Thymus (tissue), 11 donors: Measurements from ENCODE around the gene SLC6A3. TPM values are rescaled to one million over a fixed set of nuclear protein-coding genes. Genes with fewer than 3 reads are reported as not detected.
A peak's percentile ranks its signal among the peaks of the same experiment; 100 is the strongest.

ENCODE experiments used
- DNase-seq, 9 donors: peaks; one replicate each; pipeline ENCODE4 v3.0.0-alpha.2; 2013; ENCODE audit warnings: low spot score in 9 of 9, low read depth in 6 of 9, missing footprints in 1 of 9
- H3K27ac ChIP-seq, 2 donors: one replicate each; pipeline ENCODE4 v1.5.1; 2013; ENCODE audit warnings: control low read depth in 1 of 2, low read depth in 1 of 2, low read length in 1 of 2, mild to moderate bottlenecking in 1 of 2, moderate library complexity in 1 of 2
- H3K27me3 ChIP-seq, 2 donors: one replicate each; pipeline ENCODE4 v1.5.1; 2013; ENCODE audit warnings: low read length in 1 of 2; ENCODE audit not compliant: control insufficient read depth in 2 of 2, insufficient read depth in 1 of 2
- H3K36me3 ChIP-seq, 2 donors: one replicate each; pipeline ENCODE4 v1.5.1; 2013; ENCODE audit warnings: low read length in 1 of 2, mild to moderate bottlenecking in 1 of 2, moderate library complexity in 1 of 2; ENCODE audit not compliant: control insufficient read depth in 2 of 2, insufficient read depth in 2 of 2
- H3K4me1 ChIP-seq, 2 donors: one replicate each; pipeline ENCODE4 v1.5.1; 2013; ENCODE audit warnings: low read length in 2 of 2; ENCODE audit not compliant: control insufficient read depth in 2 of 2, insufficient read depth in 2 of 2
- H3K4me3 ChIP-seq, 2 donors: one replicate each; pipeline ENCODE4 v1.5.1; 2013; ENCODE audit warnings: low read length in 2 of 2, control low read depth in 1 of 2, mild to moderate bottlenecking in 1 of 2
- H3K9me3 ChIP-seq, 2 donors: one replicate each; pipeline ENCODE4 v1.5.1; 2013; ENCODE audit warnings: low read length in 1 of 2, mild to moderate bottlenecking in 1 of 2; ENCODE audit not compliant: control insufficient read depth in 2 of 2, insufficient read depth in 1 of 2
- WGBS: extraction: QIAGEN DNeasy Blood & Tissue Kit; methylation state at CpG from one replicate; pipeline ENCODE4 v1.1.7; 2013; 5-methylcytosine and 5-hydroxymethylcytosine counted together
- polyA plus RNA-seq: library from polyadenylated mRNA; stranded (reverse); fragments of 200-250 nt; gene quantifications from one replicate; pipeline ENCODE4 v1.2.3, GENCODE V29; 2013
- total RNA-seq: library from RNA; stranded (reverse); fragments of 120-200 nt; gene quantifications from one replicate; pipeline ENCODE4 v1.2.4, GENCODE V29; 2013
- donor health status: healthy.

SLC6A3 gene
- total and polyA plus RNA-seq, 2 donors = 0.33 to 14.9 TPM

DNA sequence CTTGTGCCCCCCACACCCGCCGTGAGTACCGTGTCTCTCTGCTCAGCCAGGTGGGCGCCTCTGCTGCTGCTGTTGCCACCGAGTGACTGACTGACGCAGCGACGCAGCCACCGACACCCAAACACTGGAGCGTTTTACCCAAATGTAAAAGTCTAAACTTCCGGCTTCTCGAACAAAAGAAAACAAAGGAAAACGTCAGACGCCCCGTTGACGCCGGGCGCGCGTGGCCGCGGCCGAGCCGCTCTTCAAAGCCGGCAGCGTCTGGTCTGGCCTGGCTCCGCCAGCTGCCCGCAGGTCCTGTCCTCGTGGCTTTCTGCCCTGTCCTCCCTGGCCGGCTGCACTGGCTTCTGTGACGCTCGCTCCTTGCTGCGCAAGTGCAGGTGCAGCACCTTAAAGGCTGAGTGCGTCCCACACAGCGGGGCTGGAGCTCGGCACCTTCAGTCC is 58.9 kb downstream of the SLC6A3 start:
- Histone ChIP-seq H3K27ac (peak overlapping the region; percentile 99), H3K9me3 (peaks cover 0 to 1% of the 10 kb centered on the region in 2 donors), H3K36me3 (no peaks in the 10 kb centered on the region), H3K4me3 (peak overlapping the region; percentile 65 to 82), H3K4me1 (peaks cover 11 to 18% of the 10 kb centered on the region in 2 donors), H3K27me3 (peaks cover 0 to 36% of the 10 kb centered on the region in 2 donors)
- WGBS = under 1% methylated on average over 36 of the region's 36 CpGs
- DNase-seq = peak; percentile 77 to 95 (median 84)

GRCh38 chr5:1385395-1386273 is 59.6 kb downstream of the SLC6A3 start:
- DNase-seq = peak; percentile 40 to 87 (median 68)
- Histone ChIP-seq H3K27me3 (peaks cover 0 to 34% of the 10 kb centered on the region in 2 donors), H3K9me3 (peaks cover 0 to 1% of the 10 kb centered on the region in 2 donors), H3K4me1 (peaks cover 12 to 18% of the 10 kb centered on the region in 2 donors), H3K4me3 (peak overlapping the region; percentile 65 to 82), H3K36me3 (no peaks in the 10 kb centered on the region), H3K27ac (peak overlapping the region; percentile 99)
- 13% methylated on average over 48 of the region's 48 CpGs for WGBS

- no peak for DNase-seq
- Histone ChIP-seq H3K4me3 (no peak overlapping the region), H3K4me1 (peaks cover 15 to 21% of the 10 kb centered on the region in 2 donors), H3K36me3 (no peaks in the 10 kb centered on the region), H3K27ac (no peak overlapping the region), H3K27me3 (peaks cover 0 to 34% of the 10 kb centered on the region in 2 donors), H3K9me3 (peaks cover 1 to 7% of the 10 kb centered on the region in 2 donors)
- 96% methylated on average over 10 of the region's 10 CpGs for WGBS
Observed at GRCh38 chr5:1384521-1384920, 60.7 kb downstream of the SLC6A3 start.

DNA sequence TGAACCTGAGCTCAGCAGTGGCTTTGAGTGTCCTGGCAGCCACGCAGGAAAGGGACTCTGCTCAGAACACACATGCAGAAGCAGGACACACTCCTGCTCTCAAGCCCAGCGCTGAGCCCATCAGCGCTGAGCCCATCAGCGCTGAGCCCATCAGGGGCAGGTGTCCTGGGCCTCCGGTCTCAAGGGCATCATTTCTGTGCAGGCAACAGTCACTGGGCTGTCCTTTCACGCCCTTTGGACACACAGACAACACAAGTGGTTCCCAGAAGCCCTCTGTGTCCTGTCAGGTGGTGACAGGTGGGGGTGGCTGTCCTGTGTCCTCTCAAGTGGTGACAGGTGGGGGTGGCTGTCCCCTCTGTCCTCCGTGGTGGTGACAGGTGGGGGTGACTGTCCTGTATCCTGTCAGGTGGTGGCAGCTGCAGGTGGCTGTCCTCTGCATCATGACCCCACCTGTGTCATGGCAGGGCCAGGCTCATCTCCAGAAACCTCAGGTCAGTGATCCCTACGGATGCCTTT is 61.3 kb downstream of the SLC6A3 start:
- Histone ChIP-seq H3K4me3 (no peak overlapping the region), H3K36me3 (no peaks in the 10 kb centered on the region), H3K9me3 (peaks cover 3 to 12% of the 10 kb centered on the region in 2 donors), H3K27ac (no peak overlapping the region), H3K27me3 (peaks cover 0 to 33% of the 10 kb centered on the region in 2 donors), H3K4me1 (peaks cover 15 to 21% of the 10 kb centered on the region in 2 donors)
- DNase-seq = no peak
- WGBS = 86% methylated on average over 8 of the region's 8 CpGs

- H3K27me3 ChIP-seq = peaks cover 0 to 34% of the 10 kb centered on the region in 2 donors
- no peaks in the 10 kb centered on the region for H3K36me3 ChIP-seq
- DNase-seq = no peak
- WGBS = 87% methylated on average over 17 of the region's 17 CpGs
- H3K4me3 ChIP-seq = no peak overlapping the region
- peaks cover 6 to 16% of the 10 kb centered on the region in 2 donors for H3K9me3 ChIP-seq
- H3K27ac ChIP-seq = no peak overlapping the region
- H3K4me1 ChIP-seq = peaks cover 15 to 21% of the 10 kb centered on the region in 2 donors
Observed at GRCh38 chr5:1383344-1383743, 61.9 kb downstream of the SLC6A3 start.

DNA sequence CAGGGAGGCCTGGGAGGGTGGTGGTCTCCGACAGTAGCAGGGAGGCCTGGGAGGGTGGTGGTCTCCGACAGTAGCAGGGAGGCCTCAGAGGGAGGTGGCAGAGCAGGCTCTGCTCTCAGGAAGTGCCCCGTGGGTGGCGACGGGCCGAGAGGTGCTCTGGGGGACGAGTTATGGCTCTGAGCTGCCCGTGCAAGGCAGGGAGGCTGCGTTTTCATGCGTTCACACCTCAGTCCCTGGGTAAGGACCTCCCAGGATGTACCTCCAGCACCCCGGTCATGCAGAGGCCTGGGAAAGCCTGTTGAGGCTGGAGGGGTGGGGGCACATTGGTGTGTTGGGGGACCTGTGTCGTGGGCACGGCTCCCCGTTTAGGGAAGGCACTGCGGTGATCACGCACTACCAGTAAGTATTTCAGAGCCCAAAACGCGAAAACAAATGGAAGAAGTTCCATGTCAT is 63.0 kb downstream of the SLC6A3 start:
- H3K27me3 ChIP-seq = peaks cover 0 to 26% of the 10 kb centered on the region in 2 donors
- H3K9me3 ChIP-seq = peaks cover 6 to 20% of the 10 kb centered on the region in 2 donors
- no peaks in the 10 kb centered on the region for H3K36me3 ChIP-seq
- WGBS = 91% methylated on average over 18 of the region's 18 CpGs
- H3K4me1 ChIP-seq = peaks cover 14 to 19% of the 10 kb centered on the region in 2 donors
- no peak for DNase-seq
- H3K27ac ChIP-seq = no peak overlapping the region
- no peak overlapping the region for H3K4me3 ChIP-seq

GRCh38 chr5:1381370-1382247 is 63.6 kb downstream of the SLC6A3 start:
- Histone ChIP-seq H3K4me1 (peaks cover 9 to 12% of the 10 kb centered on the region in 2 donors), H3K36me3 (no peaks in the 10 kb centered on the region), H3K9me3 (peaks cover 6 to 20% of the 10 kb centered on the region in 2 donors), H3K27me3 (peaks cover 0 to 21% of the 10 kb centered on the region in 2 donors), H3K27ac (no peak overlapping the region), H3K4me3 (no peak overlapping the region)
- 94% methylated on average over 25 of the region's 25 CpGs for WGBS
- DNase-seq = no peak

DNA sequence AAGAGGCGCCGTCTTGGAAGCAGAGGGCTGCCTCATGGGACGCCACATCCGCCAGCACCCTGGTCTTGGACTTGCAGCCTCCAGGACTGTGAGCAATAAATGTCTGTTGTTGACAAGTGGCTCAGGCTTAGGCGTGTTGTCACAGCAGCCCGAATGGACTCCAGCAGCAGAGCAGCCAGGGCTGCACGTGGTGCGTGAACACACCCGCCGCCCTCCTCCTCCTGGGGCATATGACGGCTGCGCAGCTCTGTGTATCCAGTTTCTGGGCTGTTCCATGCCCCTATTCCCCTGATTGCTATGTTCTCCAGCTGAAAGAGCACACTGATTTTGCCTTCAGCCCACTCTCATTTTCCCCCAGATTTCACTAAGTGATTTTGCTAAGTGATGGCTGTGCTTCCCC is 64.3 kb downstream of the SLC6A3 start:
- no peak overlapping the region for H3K4me3 ChIP-seq
- no peak overlapping the region for H3K27ac ChIP-seq
- H3K36me3 ChIP-seq = no peaks in the 10 kb centered on the region
- peaks cover 6 to 20% of the 10 kb centered on the region in 2 donors for H3K9me3 ChIP-seq
- peaks cover 9% of the 10 kb centered on the region in 2 donors for H3K4me1 ChIP-seq
- DNase-seq = no peak
- H3K27me3 ChIP-seq = peaks cover 0 to 20% of the 10 kb centered on the region in 2 donors
- WGBS = 94% methylated on average over 12 of the region's 12 CpGs
